CD8-positive, alpha-beta memory T cell (primary cell): Measurements from ENCODE around the gene NTRK3. TPM values are rescaled to one million over a fixed set of nuclear protein-coding genes. Genes with fewer than 3 reads are reported as not detected.

Experiments used
- CTCF ChIA-PET: fragments of 350-600 bp; sonication (Branson Sonifier 250); formaldehyde crosslinking; loops from one replicate; lab custom pipeline; 2021; ENCODE audit warnings: antibody characterized with exemption; lab: Charles Lee
- POLR2A ChIA-PET: fragments of 350-600 bp; sonication (Branson Sonifier 250); formaldehyde crosslinking; loops from one replicate; lab custom pipeline; 2021; ENCODE audit warnings: antibody characterized with exemption; lab: Charles Lee
- DNase-seq, 5 donors: peaks; one replicate each; pipeline versions ENCODE4 v3.0.0 to v3.0.0-alpha.2; 2020 to 2022; ENCODE audit warnings: mixed read lengths in 1 of 5
- H3K27ac ChIP-seq: one replicate; pipeline ENCODE4 v1.7.0; 2013; ENCODE audit warnings: low read depth, mild to moderate bottlenecking, low read length, moderate library complexity
- H3K27me3 ChIP-seq: 2 replicates; pipeline ENCODE4 v1.7.0; 2013; ENCODE audit warnings: low read length, mild to moderate bottlenecking; ENCODE audit not compliant: insufficient read depth, poor library complexity, severe bottlenecking
- H3K36me3 ChIP-seq: 2 replicates; pipeline ENCODE4 v1.7.0; 2013; ENCODE audit warnings: mild to moderate bottlenecking, low read length, moderate library complexity; ENCODE audit not compliant: insufficient read depth
- H3K4me1 ChIP-seq: 2 replicates; pipeline ENCODE4 v1.7.0; 2013; ENCODE audit warnings: mild to moderate bottlenecking, low read length, moderate library complexity; ENCODE audit not compliant: insufficient read depth
- H3K4me3 ChIP-seq: 2 replicates; pipeline ENCODE4 v1.7.0; 2013; ENCODE audit warnings: mild to moderate bottlenecking, low read length
- H3K9me3 ChIP-seq: 2 replicates; pipeline ENCODE4 v1.7.0; 2013; ENCODE audit warnings: mild to moderate bottlenecking, low read length
- H3K27ac Mint-ChIP-seq, 8 donors: one replicate each; pipeline ENCODE4 v1.8.0; 2020 to 2021; ENCODE audit warnings: mixed read lengths in 8 of 8, mild to moderate bottlenecking in 6 of 8, inconsistent platforms in 3 of 8, moderate library complexity in 3 of 8
- H3K27me3 Mint-ChIP-seq, 2 donors: one replicate each; pipeline ENCODE4 v1.8.0; 2020 to 2021; ENCODE audit warnings: mixed read lengths in 2 of 2, mild to moderate bottlenecking in 1 of 2, moderate library complexity in 1 of 2
- H3K36me3 Mint-ChIP-seq, 3 donors: one replicate each; pipeline ENCODE4 v1.8.0; 2020 to 2021; ENCODE audit warnings: mixed read lengths in 3 of 3, inconsistent platforms in 1 of 3, mild to moderate bottlenecking in 1 of 3
- H3K4me1 Mint-ChIP-seq, 3 donors: one replicate each; pipeline ENCODE4 v1.8.0; 2020 to 2021; ENCODE audit warnings: mixed read lengths in 3 of 3, inconsistent platforms in 1 of 3, mild to moderate bottlenecking in 1 of 3
- H3K4me3 Mint-ChIP-seq, 7 donors: one replicate each; pipeline ENCODE4 v1.8.0; 2020 to 2021; ENCODE audit warnings: mixed read lengths in 7 of 7, mild to moderate bottlenecking in 6 of 7, moderate library complexity in 4 of 7, inconsistent platforms in 2 of 7
- H3K9me3 Mint-ChIP-seq, 5 donors: one replicate each; pipeline ENCODE4 v1.8.0; 2020 to 2022; ENCODE audit warnings: mixed read lengths in 5 of 5, mild to moderate bottlenecking in 3 of 5, moderate library complexity in 2 of 5, inconsistent platforms in 1 of 5
- polyA plus RNA-seq: library from polyadenylated mRNA; unstranded; fragments of 300-500 nt; fragmentation: Illumina TruSeq; gene quantifications from one replicate; pipeline ENCODE4 v1.2.3, GENCODE V29; 2021
- total RNA-seq, 2 experiments: library from RNA; stranded (reverse); gene quantifications; one replicate each; pipeline ENCODE4 v1.2.3, GENCODE V29; 2021

NTRK3 gene
- total and polyA plus RNA-seq, 3 experiments from 2014 or later, result 0.26 to 0.29 TPM; not detected in 1

DNA sequence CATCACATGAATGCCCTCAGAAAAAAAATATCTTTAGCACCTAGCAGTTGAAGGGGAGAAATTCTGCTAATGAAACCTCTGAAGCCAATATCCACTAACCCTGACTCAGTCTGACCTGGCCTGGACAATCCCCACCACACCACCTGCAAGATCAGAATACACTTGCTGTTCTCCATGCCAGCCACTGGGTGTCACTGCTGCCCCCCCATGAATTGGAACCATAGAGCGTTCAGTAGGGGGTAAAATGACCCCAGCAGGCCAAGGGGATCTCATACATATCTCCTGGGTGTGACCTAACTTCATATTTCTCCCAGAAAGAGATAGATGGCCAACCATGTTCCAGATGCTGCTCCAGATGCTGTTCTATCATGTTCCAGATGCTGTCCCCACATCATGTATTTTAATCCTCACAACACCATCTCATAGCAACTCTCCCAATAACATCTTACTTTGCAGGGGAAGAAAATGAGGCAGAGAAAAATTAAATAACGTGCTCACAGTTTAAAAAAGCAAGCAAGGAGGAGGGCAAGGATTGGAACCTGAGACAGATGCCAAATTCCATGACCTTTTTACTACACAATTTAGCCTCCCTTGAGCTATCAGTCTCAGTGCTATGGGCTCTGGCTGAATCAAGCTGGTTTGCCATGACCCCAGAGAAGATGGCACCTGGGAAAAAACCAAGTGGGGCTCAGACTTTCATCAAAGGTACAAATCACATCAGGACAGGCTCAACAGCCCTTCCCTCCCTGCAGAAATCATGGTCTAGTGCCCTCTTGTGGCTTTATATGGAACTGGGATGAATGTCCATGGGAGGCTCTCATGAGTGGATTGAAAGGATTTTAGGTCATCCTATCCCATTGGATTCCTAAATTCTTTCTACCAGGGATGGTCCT lies 12.4 kb downstream of the NTRK3 start:
- H3K27ac ChIP-seq, result no peak overlapping the region

DNA sequence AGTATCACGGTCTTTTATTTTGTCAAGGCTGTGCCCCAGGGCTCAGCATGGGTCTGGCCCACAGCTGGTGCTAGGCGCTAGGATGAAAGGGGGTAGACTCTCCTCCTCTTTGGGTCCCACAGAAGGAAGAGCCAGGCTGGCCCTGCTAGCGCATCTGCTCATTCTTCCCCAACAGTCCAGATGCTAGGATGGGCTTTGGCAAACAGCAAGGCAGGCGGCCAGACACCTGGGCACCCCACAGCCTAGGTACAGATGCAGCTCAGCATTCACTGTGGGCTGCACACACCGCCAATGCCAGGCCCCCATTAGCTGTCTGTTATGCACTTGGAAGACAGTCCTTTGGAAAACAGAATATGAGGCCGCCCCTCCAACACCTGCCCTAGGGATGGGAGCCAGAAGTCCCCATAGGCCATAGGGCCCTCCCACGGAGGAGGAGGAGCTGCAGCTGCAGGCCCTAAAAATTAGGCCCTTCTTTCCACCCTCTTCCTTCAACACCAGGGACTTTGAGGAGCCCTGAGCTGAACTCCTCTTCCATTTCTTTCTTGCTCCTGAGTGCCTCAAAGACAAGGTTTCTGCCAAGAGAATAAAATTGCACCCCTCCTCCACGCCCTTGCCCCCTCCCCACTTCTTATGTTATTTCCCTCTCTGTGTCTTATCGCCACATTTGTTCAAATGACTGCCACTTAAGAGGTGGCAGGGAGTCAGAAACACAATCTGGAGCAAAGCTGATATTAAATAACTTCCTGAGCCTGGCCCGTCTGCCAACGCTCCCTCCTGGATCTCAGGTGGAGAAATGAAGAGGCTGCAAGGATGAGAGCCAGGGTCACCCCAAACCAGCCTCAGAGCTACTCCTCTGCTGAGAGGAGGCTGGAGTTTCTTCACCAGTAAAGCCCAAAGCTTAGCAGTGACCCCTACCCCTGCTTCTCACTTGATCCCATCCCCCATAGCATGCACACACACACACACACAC lies 13.7 kb downstream of the NTRK3 start:
- Histone ChIP-seq H3K36me3 (no peaks in the 10 kb centered on the region), H3K27ac (no peak overlapping the region), H3K27me3 (no peaks in the 10 kb centered on the region), H3K4me1 (no peaks in the 10 kb centered on the region), H3K4me3 (no peak overlapping the region), H3K9me3 (no peaks in the 10 kb centered on the region)
- Mint-ChIP-seq H3K27me3 (peaks cover 21 to 22% of the 10 kb centered on the region in 2 donors), H3K4me3 (no peak overlapping the region), H3K27ac (no peak overlapping the region), H3K9me3 (no peaks in the 10 kb centered on the region), H3K4me1 (peaks cover 6 to 8% (median 7%) of the 10 kb centered on the region in 3 donors), H3K36me3 (no peaks in the 10 kb centered on the region)
- DNase-seq, result peak in 1 of 5 donors; percentile 26
- ChIA-PET CTCF (interaction anchor here (1.3 kb wide), 1 partner anchor 9 kb away, joined by 4 read pairs; no protein-coding TSS in a partner anchor), POLR2A (interaction anchor here (0.6 kb wide), 1 partner anchor 792 kb away, joined by 3 read pairs; no protein-coding TSS in a partner anchor)

More for the DNA sequence above, 12.4 kb downstream of the NTRK3 start:
- Mint-ChIP-seq H3K27me3 (peaks cover 21 to 24% of the 10 kb centered on the region in 2 donors), H3K27ac (no peak overlapping the region), H3K36me3 (no peaks in the 10 kb centered on the region), H3K4me3 (no peak overlapping the region), H3K9me3 (no peaks in the 10 kb centered on the region), H3K4me1 (peaks cover 6 to 8% (median 7%) of the 10 kb centered on the region in 3 donors)
- POLR2A ChIA-PET, result no interaction called here
- DNase-seq, result peak in 1 of 5 donors; percentile 42
- Histone ChIP-seq H3K4me1 (no peaks in the 10 kb centered on the region), H3K4me3 (no peak overlapping the region), H3K36me3 (no peaks in the 10 kb centered on the region), H3K9me3 (no peaks in the 10 kb centered on the region), H3K27me3 (no peaks in the 10 kb centered on the region)
- CTCF ChIA-PET, result interaction anchor here (1.0 to 1.3 kb wide), 4 partner anchors 8 to 24 kb away, joined by 3 to 4 read pairs (median 4); no protein-coding TSS in a partner anchor

DNA sequence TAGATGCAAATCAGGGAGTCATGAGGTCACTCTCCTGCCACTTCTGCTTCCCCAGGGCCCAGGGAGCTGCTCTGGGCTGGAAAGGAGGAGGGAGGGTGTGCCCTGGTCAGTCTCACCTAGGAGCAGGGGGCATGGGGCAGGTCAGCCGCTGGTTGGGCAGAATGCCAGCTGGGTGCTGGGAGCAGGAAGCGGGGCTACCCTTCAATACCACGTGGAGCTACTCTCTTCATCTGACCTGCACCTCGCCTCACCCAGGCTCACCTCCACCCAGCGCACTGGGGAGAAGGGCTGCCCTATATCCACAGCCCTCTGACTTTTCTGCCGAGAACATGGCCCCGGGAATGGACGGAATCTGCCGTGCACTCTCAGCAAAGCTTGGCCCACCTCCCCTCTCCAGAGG lies 15.1 kb downstream of the NTRK3 start:
- Mint-ChIP-seq H3K4me3 (no peak overlapping the region), H3K36me3 (no peaks in the 10 kb centered on the region), H3K27ac (no peak overlapping the region), H3K9me3 (no peaks in the 10 kb centered on the region), H3K27me3 (peaks cover 15 to 22% of the 10 kb centered on the region in 2 donors), H3K4me1 (peaks cover 0 to 1% (median under 1%) of the 10 kb centered on the region in 3 donors)
- ChIA-PET POLR2A (no interaction called here), CTCF (no interaction called here)
- H3K27me3 ChIP-seq, result no peaks in the 10 kb centered on the region
- H3K4me3 ChIP-seq, result no peak overlapping the region
- H3K27ac ChIP-seq, result no peak overlapping the region
- no peak for DNase-seq
- H3K9me3 ChIP-seq, result no peaks in the 10 kb centered on the region
- H3K4me1 ChIP-seq, result no peaks in the 10 kb centered on the region
- no peaks in the 10 kb centered on the region for H3K36me3 ChIP-seq

DNA sequence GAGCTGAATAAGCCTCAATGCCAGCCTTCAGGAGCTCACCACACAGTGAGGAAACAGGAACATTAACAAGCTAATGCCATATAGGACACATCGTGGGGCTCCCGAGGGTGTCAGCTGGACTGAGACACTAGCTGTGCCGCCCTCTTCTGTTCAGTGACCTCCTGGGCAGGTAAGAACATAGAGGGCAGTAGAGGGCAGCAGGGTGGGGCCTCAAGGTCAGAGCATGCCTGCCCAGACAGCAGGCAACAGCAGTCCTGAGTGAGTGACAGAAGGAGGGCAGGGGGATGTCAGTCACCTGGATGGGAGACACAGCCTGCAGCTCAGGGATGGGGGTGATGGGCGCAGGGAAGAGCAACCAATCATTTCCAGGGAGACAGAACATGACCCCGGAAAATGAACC lies 15.5 kb downstream of the NTRK3 start:
- no peak for DNase-seq
- H3K4me1 ChIP-seq, result no peaks in the 10 kb centered on the region

DNA sequence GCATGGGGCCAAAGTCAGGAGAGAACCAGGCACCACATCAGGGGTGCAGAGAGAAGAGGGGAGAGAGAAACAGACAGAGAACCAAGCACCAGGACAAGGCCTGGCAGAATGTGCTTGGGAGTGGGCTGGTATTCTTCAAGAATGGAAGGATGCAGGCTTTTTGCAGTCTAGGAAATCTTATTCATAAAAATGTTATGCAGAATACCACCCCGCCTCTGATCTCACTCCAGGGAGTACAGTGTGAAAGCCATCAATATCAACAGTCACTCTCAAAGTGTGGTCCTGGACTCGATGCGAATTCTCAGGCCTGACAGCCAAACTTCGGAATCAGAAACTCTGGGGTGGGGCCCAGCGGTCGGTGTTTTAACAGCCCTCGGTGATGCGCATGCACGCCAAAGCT lies 16.9 kb downstream of the NTRK3 start:
- DNase-seq, result no peak
- Histone ChIP-seq H3K27ac (no peak overlapping the region), H3K36me3 (no peaks in the 10 kb centered on the region), H3K9me3 (no peaks in the 10 kb centered on the region), H3K4me3 (no peak overlapping the region), H3K4me1 (no peaks in the 10 kb centered on the region), H3K27me3 (no peaks in the 10 kb centered on the region)
- no peak overlapping the region for H3K4me3 Mint-ChIP-seq
- H3K36me3 Mint-ChIP-seq, result no peaks in the 10 kb centered on the region
- H3K9me3 Mint-ChIP-seq, result no peaks in the 10 kb centered on the region
- POLR2A ChIA-PET, result no interaction called here
- peaks cover 22 to 29% of the 10 kb centered on the region in 2 donors for H3K27me3 Mint-ChIP-seq
- H3K4me1 Mint-ChIP-seq, result no peaks in the 10 kb centered on the region
- CTCF ChIA-PET, result no interaction called here
- H3K27ac Mint-ChIP-seq, result no peak overlapping the region

More for the DNA sequence above, 15.5 kb downstream of the NTRK3 start:
- Histone ChIP-seq H3K27ac (no peak overlapping the region), H3K4me3 (no peak overlapping the region), H3K36me3 (no peaks in the 10 kb centered on the region), H3K9me3 (no peaks in the 10 kb centered on the region), H3K27me3 (no peaks in the 10 kb centered on the region)
- CTCF ChIA-PET, result no interaction called here
- Mint-ChIP-seq H3K36me3 (no peaks in the 10 kb centered on the region), H3K27ac (no peak overlapping the region), H3K4me1 (no peaks in the 10 kb centered on the region), H3K9me3 (no peaks in the 10 kb centered on the region), H3K27me3 (peaks cover 15 to 23% of the 10 kb centered on the region in 2 donors), H3K4me3 (no peak overlapping the region)
- POLR2A ChIA-PET, result no interaction called here

DNA sequence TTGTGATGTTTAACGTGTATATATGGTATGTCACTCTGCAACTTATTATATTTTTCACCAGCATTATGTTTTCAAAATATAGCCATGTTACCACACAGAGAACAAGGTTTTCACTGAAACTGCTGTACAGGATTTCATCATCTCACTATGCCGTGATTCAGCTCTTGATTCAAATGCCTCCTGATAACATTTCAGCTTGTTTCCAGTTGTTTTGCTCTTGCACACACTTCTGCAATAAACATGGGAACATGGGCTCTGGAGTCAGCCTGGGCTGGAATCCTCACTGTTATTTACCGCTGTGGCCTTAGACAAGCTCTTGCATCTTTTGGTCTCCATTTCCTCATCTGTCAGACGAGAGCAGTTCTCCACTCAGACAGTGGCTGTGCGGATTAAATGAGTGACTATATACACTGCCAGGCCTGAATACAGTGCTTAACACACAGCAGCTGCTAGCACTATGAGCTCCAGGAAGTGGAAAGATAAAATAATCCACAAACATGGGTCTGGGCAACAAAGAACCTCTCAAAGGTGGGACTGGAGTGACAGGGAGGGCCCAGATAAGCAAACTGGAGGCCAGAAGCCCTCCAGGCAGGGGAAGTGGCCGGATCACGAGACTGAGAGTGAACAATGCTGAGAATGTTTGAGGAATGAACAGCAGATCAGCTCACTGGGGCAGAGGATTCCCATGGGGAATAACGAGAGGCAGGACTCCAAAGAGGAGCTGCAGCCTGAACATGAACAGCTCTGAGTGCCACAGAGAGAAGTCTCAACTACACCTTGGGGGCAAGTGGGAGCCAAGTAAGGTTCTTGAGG lies 17.7 kb downstream of the NTRK3 start:
- no peak overlapping the region for H3K4me3 Mint-ChIP-seq
- POLR2A ChIA-PET, result no interaction called here
- H3K4me3 ChIP-seq, result no peak overlapping the region
- CTCF ChIA-PET, result no interaction called here
- peak in 1 of 5 donors; percentile 1 for DNase-seq
- no peak overlapping the region for H3K27ac Mint-ChIP-seq
- H3K36me3 ChIP-seq, result no peaks in the 10 kb centered on the region
- no peaks in the 10 kb centered on the region for H3K9me3 ChIP-seq
- H3K4me1 ChIP-seq, result no peaks in the 10 kb centered on the region
- H3K27me3 ChIP-seq, result no peaks in the 10 kb centered on the region
- no peaks in the 10 kb centered on the region for H3K9me3 Mint-ChIP-seq
- no peaks in the 10 kb centered on the region for H3K36me3 Mint-ChIP-seq
- peaks cover 20 to 36% of the 10 kb centered on the region in 2 donors for H3K27me3 Mint-ChIP-seq
- no peaks in the 10 kb centered on the region for H3K4me1 Mint-ChIP-seq
- H3K27ac ChIP-seq, result no peak overlapping the region

DNA sequence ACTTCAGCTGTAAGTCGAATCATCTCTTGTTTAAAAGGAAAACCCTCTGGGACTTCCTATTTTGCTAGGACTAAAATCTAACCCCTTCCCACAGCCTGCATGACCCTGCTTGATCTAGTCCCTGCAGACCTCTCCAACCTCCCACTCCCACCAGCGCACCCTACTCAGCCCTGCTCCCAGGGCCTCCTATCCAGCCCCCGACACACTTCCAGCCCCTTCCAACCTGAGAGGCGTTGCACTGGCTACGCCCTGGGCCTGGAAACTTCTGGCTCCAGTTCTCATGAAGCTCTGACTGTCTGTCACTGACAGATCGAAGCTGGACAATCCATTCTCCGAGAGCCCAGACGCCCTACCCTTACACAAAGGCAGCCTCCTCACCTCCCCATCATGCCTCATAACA lies 21.8 kb downstream of the NTRK3 start:
- Mint-ChIP-seq H3K36me3 (no peaks in the 10 kb centered on the region), H3K9me3 (no peaks in the 10 kb centered on the region), H3K27me3 (peaks cover 12 to 36% of the 10 kb centered on the region in 2 donors), H3K4me1 (no peaks in the 10 kb centered on the region), H3K4me3 (no peak overlapping the region), H3K27ac (no peak overlapping the region)
- H3K4me3 ChIP-seq, result no peak overlapping the region
- no peaks in the 10 kb centered on the region for H3K4me1 ChIP-seq
- H3K27me3 ChIP-seq, result no peaks in the 10 kb centered on the region
- ChIA-PET CTCF (interaction anchor here (0.8 to 1.4 kb wide), 2 partner anchors 8 to 10 kb away, joined by 3 to 4 read pairs; no protein-coding TSS in a partner anchor), POLR2A (no interaction called here)
- peak in 1 of 5 donors; percentile 10 for DNase-seq
- H3K9me3 ChIP-seq, result no peaks in the 10 kb centered on the region
- H3K27ac ChIP-seq, result no peak overlapping the region
- H3K36me3 ChIP-seq, result no peaks in the 10 kb centered on the region
